GM21360 (cell line): ENCODE measurements around the gene RGS3.
A peak's percentile ranks its signal among the peaks of the same experiment; 100 is the strongest.

Source experiments
- ATAC-seq: cut with Tn5 transposase; IDR thresholded peaks from one replicate; pipeline ENCODE4 v1.9.1; 2021; ENCODE audit warnings: mild to moderate bottlenecking, moderate library complexity; ENCODE audit not compliant: unreplicated experiment

RGS3 gene

DNA sequence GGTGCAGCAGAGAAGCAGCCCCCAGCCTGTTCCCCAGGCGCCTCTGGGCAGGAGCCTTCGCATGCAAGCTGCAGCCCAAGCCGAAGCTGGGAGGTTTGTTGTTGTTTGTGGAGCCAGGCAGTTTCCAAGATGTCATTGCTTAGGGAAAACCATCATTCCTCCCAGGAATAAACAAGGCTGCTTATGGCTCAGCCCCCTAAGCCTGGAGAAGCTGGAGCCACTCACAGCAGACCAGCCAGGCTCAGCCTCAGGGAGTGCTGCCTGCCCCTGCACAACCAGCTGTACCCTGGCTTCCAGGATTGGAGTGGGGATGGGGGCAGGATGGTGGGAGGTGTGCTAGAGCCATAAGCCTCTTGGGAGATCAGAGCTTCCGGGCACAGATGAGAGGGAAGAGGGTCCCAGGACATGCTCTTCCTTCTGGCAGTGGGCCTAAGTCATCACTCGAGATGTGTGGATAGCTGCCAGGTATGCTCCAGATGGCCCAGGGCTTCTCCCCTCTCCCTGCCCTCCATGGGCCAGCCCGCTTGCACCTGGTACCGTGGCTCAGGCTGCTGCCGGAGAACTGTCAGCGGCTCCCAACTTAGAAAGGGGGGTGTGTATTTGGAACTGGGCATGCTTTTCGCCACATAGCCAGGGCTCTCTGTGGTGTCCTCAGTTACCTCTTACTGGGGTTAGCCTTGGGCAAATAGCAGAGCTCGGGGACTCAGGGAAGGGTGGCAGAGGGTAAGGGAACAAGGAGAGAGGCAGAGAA lies 105.2 kb downstream of the RGS3 start:
- ATAC-seq = no peak

DNA sequence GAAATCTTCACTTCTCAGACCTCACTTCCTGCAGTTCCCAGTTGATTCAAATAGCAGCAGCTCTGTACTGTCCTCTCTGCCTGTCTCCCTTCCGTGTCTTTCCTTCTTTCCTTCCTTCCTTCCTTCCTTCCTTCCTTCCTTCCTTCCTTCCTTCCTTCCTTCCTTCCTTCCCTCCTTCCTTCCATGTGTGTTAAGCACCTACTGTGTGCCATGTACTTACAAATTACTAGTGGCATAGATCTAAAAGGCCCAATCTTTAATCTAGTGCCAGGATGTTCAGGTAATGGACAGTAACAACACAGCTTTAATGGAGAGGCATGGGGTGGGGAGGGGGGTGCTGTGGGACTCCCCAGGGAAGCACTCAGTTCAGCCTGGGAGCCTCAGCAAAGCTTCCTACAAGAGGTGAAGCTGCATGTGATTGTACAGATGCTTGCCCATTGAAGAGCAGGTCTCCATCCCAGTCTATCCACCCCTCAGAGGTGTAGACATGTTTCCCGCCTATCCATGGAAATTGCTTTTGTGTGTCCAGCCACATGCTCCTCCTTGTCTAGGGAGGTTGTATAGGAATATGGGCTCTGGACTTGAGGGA lies 106.0 kb downstream of the RGS3 start:
- ATAC-seq = no peak

DNA sequence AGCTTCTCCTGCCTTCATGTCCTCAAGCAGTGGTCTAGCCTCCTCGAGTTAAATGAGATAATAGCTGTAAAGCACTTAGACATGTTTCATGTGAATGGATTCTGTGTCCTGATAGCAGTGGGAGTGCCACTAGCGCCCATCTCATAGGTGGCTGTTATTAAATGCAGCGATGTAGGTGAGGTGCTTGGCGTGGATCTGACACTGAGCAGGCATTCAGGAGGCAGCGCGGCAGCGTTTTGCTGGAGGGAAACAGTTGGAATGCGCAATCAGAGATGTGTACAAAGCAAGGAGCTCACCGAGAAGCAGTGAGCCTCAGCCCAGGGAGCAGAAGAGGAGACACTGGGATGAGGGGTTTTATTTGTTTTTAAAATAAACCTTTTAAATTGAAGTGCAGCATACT lies 106.6 kb downstream of the RGS3 start:
- no peak for ATAC-seq

DNA sequence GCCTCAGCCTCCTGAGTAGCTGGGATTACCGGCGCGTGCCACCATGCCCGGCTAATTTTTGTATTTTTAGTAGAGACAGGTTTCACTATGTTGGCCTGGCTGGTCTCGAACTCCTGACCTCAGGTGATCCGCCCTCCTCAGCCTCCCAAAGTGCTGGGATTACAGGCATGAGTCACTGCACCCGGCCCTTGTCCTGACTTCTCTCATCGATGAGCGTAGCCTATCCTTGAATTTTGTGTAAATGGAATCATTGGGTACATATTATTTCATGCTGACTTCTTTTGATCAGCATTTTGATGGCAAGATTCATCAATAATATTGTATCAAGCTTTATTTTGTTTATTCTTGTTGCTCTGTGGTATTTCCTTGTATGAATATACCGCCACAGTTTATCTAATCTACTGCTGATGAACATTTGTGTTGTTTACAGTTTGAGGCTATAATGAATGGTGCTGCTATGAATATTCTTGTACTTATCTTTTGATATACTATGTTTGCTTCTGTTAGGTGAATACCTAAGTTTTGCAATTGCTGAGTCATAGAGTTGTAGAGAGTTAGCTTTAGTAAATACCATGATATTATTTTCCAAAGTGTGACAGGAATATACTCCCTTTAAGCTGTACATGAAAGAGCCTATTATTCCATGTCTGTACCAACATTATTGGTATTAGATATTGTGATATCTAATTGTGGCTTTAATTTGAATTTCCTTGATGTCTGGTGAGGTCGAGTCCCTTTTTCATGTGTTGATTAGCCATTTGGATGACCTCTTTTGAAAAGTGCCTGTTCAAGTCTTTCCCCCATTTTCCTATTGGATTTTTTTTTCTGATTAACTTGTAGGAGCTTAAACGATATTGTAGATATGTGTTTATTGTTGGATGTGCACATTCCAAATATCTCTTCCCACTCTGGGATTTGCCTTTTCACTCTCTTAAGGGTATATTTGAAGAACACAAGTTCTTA lies 107.5 kb downstream of the RGS3 start:
- no peak for ATAC-seq

DNA sequence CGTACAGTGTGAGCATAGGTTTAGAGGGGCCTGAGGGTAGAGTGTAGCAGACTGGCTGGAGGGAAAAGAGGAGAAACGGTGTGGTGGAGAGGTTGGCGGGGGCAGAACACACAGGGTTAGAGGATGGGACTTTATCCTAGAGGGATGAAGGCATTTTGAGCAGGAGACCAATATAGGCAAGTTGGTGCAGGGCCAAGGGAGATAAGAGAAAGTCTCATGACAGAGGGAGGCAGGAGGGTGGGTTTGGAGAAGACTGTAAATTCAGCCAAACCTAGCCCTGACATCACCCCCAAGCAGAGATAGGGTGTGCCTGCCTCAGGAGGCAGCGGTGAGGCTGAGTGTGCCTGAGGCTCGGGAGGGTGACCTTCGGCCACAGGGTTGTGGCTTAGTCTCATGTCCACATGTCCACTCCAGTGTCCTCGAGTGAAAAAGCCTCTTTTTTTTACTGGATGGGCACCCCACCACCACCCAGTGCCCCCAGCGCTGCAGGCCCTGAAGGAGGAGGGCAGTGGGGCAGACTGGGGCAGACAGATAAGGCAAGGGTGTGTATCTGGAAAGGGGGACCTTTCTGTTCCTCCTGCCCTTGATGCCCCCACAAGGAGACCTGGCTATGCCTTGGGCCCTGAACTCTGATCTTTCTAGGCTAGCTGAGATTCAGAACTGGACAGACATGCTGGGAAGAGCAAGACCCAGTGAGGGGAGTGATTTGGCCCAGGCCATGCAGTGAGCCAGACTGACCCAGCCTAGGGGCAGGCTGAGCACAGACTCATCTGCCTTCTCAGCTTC lies 108.7 kb downstream of the RGS3 start:
- ATAC-seq = no peak

DNA sequence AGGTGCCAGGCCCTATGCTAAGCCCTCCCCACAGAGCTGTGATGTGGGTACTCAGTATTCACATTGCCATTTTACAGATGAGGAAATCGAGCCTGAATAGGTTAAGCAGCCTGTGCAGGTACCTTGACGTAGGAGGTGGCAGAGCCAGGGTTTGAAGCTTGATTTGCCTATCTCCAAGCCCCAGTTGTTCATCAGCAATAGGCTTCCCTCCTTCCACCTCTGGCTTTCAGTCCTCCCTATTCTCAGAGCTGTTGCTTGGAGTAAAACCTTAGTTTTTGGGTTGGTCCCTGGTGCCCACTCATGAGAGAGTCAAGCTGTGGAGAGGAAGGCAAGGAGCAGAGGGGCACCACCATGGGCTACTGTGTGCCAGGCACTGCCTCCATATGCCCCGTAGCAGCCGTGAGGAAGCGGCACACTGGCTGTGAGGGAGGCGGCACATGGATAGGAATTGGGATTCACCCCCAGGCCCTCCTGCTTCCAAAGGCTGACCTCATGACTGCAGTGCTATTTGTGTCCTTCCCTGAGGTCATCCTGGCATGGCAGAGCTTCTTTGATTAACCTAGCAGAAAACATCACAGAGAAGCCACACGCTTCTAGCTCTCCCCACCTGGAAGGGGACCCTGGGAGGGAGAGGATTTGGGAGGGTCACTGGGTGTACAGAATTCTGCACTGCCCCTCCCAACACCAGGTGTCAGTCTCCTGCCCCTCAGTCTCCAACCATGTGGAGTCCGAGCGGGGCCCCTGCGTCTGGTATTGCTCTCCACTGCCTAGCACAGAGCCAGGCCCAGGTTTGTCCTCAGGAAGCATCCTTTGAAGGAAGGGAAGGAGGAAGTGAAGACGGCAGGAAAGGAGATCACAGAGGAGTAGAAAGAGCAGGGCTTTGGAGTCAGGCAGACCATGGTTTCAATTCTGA lies 109.8 kb downstream of the RGS3 start:
- ATAC-seq = no peak

DNA sequence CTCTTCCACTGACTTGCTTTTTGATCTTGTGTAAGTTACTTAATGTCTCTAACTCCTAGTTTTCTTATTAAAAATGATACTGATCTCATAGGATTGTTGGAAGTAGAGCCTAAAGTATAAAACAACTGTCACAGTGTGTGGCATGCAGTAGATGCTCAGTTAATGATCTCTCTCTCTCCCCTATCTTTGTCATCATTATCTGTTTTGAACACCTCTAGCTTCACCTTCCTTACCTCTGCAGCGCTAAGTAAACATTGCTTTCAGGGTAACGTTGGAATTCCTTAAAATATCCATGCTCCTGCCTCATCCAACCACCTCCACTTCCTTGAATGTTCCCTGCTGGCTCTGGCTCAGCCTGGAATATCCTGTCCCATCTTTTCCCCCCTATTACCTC lies 110.4 kb downstream of the RGS3 start:
- no peak for ATAC-seq

DNA sequence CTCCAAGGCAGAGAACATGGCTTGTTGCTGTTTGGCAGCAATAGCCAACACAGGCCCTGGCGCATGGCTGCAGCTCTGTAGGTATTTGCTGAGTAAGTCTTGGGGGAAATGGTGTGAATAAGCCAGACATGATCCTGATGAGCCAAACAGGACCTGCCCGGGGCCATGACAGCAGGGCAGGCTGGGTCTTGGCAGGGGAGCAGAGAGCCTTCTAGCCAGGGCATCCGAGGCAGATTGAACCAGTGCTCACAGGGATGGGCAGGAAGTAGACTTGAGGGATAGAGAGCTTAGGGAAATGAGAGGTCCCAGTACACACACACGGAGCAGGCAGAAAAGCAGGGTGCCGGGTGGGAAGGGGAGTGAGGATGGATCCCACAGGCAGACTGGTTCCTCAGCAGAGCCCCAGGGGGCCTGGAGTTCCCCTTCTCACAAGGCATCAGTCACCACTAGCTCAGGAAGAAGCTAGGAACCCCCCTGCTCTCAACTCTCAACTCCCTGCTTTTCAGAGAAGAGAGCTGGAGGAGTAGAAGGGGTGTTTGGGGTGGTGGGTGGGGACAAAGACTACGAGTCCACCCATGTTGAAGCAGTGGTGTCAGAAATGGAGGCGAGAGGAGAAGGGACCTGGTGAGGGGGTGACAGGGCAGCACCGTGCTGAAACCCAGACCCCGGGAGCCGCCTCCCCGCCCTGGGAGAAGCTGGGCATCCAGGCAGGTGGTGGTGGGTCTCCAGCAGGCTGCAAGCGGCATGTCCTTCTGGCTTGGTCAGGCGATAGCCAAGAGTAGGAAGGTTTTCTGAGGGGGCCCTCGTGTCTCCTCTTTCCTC lies 111.1 kb downstream of the RGS3 start:
- ATAC-seq = no peak

DNA sequence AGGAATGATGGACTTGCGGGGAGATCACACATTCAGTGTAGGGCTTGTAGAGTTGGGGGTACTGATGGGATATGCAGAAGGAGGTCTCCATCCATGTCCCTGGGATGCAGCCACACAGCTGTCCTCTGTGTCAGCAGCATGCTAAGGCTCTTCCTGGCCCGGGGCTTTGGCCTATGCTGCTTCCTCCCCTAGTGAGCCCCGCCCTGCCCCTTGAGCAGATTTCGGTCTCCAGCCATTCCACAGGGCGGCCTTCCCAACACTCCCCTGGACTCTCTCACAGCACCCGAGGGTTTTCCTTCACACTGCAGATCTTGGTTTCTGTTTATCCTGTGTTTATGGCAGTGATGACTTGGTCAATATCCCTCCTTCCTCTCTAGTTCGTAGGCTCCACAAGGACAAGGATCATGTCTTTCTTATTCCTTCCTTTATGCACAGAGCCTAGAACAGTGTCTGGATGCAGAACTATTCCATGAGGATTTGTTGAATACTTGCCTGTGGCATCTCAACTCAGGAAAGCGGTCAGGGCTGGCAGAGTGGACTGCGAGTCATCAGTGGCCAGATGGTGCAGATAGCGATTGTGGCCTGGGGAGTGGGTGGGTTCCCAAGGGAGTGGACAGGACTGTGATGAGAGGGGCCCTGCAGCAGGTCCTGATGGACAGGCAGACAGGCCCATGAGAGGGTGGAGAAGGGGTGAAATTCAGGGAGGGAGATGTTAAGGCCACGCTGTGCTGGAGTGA lies 114.2 kb downstream of the RGS3 start:
- ATAC-seq = no peak

DNA sequence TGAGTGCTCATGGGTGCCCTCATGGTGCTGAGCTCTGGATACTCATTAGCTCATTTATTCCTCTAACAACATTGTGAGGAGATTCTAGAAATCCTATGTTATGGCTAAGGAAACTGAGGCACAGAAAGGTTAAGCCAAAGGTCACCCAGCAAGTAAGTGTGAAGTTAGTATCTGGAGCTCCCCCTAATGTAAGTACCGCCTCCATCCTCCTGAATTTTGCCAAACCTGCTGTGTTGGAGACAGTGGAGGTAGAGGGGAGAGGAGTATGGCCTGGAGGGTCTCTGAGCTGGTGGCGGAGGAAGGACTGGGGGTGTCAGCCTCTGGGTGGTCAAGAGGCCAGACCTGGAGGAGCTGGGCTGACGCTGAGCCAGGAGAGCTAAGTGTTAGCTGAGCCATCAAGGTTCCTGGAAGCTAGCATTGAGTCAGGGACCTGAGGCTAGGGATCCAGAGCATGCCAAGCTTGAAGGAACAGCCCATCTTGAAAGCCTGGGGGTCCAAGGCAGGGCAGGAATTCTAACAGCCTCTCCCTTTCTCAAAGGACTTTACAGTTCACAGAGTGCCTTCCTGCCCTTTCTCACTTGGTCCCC lies 114.8 kb downstream of the RGS3 start:
- no peak for ATAC-seq

DNA sequence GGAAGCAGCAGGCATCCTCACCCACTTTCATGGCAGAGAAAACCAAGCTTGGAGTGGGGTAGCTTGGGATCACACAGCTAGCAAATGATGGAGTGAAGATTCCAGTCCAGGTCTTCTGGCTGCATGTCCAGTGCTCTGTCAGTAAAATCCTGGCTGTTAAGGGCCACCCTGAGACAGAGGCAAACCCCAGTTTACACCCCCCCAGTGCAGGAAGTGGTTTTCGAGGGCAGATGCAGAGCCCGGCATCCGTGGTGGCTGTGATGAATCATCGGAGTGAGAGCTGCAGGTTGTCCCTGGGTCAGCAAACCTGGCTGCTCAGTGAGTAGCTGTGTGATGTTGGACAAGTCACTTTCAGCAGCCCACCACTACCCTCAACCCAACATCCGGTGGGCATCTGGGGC lies 115.4 kb downstream of the RGS3 start:
- peak; percentile 48 for ATAC-seq

DNA sequence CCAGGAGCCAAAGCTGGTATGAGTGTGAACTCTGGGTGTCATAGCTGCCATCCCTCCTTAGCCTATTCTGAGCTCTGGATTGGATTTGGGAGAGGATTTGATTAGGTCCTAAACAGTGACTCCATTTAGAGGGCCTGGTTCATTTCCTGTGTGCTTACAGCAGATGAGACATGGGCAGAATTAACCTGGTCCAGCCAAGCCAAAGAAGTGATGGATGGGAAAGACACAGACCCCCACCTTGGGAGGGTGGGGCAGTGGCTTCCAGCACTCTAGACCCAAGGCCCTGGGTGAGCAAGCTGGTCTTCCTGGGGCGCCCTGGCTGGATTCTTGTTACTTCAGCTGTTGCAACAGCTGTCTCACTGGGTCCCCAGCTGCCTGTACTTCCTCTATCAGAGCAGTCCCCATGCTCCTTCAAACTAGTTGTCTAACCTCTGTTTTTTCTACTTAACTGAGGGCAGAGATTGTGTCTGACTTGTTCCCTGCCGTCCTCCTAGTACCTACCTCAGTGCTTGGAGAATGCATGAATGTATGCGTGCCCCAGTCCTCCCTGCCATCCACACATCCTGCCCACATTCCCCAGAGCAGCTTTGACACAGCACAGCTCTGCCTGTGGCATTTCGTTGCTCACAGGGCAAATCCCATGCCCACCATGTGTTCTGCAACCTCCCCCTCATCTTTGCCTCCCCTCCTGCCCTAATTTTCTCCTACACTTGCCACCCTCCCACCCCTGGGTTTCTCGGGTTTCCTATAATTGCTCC lies 115.9 kb downstream of the RGS3 start:
- ATAC-seq = peak; percentile 23

DNA sequence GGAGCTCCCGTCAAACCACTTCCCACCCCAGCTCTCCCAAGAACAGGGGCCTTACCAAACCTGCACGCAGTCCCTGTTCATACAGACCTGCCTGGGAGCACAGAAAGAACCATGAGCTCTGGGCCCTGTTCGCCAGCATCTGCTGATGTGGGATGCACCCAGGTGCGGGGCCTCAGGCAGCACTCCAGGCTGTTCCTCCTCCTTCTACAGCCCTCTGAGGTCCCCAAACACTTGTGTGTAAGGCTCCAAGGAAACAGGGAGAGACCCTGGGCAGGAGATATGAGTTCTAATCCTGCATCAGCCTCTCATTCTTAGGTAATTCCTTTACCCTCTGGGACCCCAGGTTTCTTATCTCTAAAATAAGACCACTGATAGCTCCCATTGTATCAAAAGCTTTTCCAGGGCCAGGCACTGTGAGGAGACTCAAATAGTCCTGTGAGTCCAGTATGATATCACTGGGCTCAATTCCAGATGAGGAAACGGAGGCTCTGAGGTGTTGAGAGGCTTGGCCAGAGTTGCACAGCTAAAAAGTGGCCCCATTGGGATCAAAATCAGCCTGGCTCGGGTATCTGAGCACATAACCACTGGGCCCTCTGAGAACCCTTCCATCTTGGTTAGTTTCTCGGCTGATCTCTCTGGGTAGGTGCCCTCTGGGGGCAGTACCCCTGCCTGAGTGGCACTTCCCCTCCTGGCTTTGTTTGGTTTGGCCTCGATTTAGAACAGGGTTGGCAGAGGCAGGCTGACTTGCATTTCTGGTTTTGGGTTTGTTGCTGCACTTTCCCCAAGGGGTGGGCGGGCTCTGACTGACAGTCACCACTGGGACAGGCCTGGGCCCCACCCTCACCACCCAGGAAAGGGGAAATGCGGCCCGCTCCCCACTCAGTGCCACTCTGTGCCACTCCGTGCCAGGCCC lies 116.8 kb downstream of the RGS3 start:
- no peak for ATAC-seq

DNA sequence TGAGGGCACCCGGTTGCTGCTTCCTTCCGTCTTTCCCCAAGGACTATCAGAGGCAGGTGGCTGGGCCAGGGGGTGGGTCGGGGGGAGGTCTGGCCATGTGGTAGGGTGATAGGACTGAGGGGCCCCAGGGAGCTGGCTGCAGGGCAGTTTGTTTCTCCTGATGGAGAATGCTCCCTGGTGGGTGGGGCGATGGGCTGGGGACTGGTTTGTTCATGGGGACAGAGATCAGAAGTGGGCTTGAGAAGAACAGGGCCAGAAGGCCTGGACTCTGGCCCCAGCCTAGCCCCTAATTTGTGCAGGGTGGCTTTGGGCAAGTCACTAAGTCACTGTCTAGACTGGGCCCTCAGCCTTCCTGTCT lies 117.4 kb downstream of the RGS3 start:
- no peak for ATAC-seq

DNA sequence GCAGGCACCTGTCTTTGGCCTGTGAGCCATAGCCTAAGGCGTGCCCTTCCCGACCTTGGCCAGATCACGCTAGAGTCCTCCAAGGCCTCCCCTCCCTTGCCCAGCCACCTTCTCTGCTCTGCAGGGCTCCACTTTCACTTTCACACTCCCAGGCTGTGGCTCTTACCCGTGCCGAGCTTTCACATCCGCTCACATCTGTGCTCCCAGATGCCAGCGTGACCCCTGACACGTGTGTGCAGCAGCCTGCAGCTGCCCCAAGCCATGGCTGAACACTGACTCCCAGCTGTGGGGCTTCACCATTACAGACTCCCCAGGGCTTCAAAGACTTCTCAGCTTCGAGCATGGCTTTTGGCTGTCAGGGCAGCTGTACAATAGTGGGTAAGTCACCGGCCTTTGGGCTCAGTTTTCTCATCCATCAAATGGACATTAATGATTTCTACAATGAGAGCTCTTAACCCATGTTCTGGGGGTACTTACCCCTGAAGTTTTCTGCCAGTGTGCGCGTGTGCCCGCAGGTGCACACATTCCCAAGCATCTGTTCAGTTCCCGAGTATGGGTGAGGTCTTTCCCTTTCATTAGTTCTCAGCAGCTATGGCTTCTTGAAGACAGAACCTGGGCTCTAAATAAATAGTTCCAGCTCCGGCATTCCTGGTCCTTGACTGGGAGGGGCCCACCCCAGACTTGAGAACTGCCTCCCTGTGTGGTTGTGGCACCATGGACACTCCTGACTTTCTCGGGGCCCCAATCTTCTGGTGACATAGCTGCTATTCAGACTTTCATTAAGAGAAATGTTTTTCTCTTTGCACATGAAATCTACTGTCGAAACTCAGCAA lies 118.6 kb downstream of the RGS3 start:
- peak; percentile 83 for ATAC-seq
